Adrenal gland (tissue), 5 donors: ENCODE data around the gene FASN.

Experiments used
- CTCF ChIP-seq, 6 experiments: fragments of 450-650 bp in 4 of 6; fragments of 200-600 bp in 2 of 6; sonication (generic) in 1 of 6; IDR thresholded peaks; 1 replicate in 5 of 6; 2 replicates in 1 of 6; pipeline versions ENCODE4 v1.5.1 to v1.8.0; 2016 to 2021; ENCODE audit warnings: antibody characterized with exemption in 6 of 6, mild to moderate bottlenecking in 2 of 6, moderate library complexity in 1 of 6
- POLR2A ChIP-seq, 2 donors: fragments of 450-650 bp; IDR thresholded peaks; one replicate each; pipeline ENCODE4 v1.6.1; 2017; ENCODE audit warnings: antibody characterized with exemption in 2 of 2, mild to moderate bottlenecking in 2 of 2, moderate library complexity in 1 of 2
- donor health status: DM: no; HTN: no; CAD: no.

- TF ChIP-seq CTCF (IDR thresholded peaks at IDR 0.05): no peak
- TF ChIP-seq POLR2A (IDR thresholded peaks at IDR 0.05): no peak
These were observed 40.5 kb upstream of the FASN start for GRCh38 chr17:82138511-82138992.
